GM18870 (cell line): ENCODE data around the gene HTR2C.
"Not testable (repeated sequence)": the region's sequence is repeated elsewhere in the genome, so short reads cannot be mapped to it uniquely, and the experiment has no call there.

Experiments used
- ATAC-seq: cut with Tn5 transposase; IDR thresholded peaks from one replicate; pipeline ENCODE4 v1.9.1; 2021; ENCODE audit warnings: moderate library complexity; ENCODE audit not compliant: unreplicated experiment

The HTR2C gene

GRCh38 chrX:114583646-114584374 is at the start of gene HTR2C:
Gene HTR2C, plus strand, starts transcription at chrX:114584086. Its CDS starts 142,851 bp downstream, at chrX:114726937.
- no peak for ATAC-seq

GRCh38 chrX:114580336-114580735 is 3.5 kb upstream of the HTR2C start:
- ATAC-seq: no peak

GRCh38 chrX:114581528-114582263 is 2.2 kb upstream of the HTR2C start:
- ATAC-seq: no peak

GRCh38 chrX:114582264-114582632 is 1.6 kb upstream of the HTR2C start:
- no peak for ATAC-seq

- no peak for ATAC-seq
Observed at GRCh38 chrX:114582698-114583395, 1.0 kb upstream of the HTR2C start.

- ATAC-seq: no peak
Observed at GRCh38 chrX:114584375-114584943, 573 bp downstream of the HTR2C start.

- ATAC-seq: no peak
Observed at GRCh38 chrX:114584983-114585842, 1.3 kb downstream of the HTR2C start.

GRCh38 chrX:114591121-114591520 is 7.2 kb downstream of the HTR2C start:
- no peak for ATAC-seq

GRCh38 chrX:114599305-114599704 is 15.4 kb downstream of the HTR2C start:
- no peak for ATAC-seq

- ATAC-seq: no peak
Observed at GRCh38 chrX:114599911-114600310, 16.0 kb downstream of the HTR2C start.

- ATAC-seq: not testable (repeated sequence)
Observed at GRCh38 chrX:114606619-114607018, 22.7 kb downstream of the HTR2C start.

- ATAC-seq: peak; percentile 89
Observed at GRCh38 chrX:114611018-114611619, 27.2 kb downstream of the HTR2C start.

- no peak for ATAC-seq
Observed at GRCh38 chrX:114615765-114616164, 31.9 kb downstream of the HTR2C start.

- ATAC-seq: peak; percentile 91
Observed at GRCh38 chrX:114619874-114620273, 36.0 kb downstream of the HTR2C start.

- ATAC-seq: no peak
Observed at GRCh38 chrX:114626323-114626722, 42.4 kb downstream of the HTR2C start.

- ATAC-seq: no peak
Observed at GRCh38 chrX:114635986-114636385, 52.1 kb downstream of the HTR2C start.

- no peak for ATAC-seq
Observed at GRCh38 chrX:114650351-114650750, 66.5 kb downstream of the HTR2C start.

GRCh38 chrX:114675365-114675764 is 91.5 kb downstream of the HTR2C start:
- no peak for ATAC-seq

- ATAC-seq: not testable (repeated sequence)
Observed at GRCh38 chrX:114700533-114700932, 116.6 kb downstream of the HTR2C start.

- ATAC-seq: no peak
Observed at GRCh38 chrX:114709406-114709805, 125.5 kb downstream of the HTR2C start.
